GM18870 (cell line): ENCODE data around the gene LRCH2.
"Not testable (repeated sequence)": the region's sequence is repeated elsewhere in the genome, so short reads cannot be mapped to it uniquely, and the experiment has no call there.

Experiments
- ATAC-seq: cut with Tn5 transposase; IDR thresholded peaks from one replicate; pipeline ENCODE4 v1.9.1; 2021; ENCODE audit warnings: moderate library complexity; ENCODE audit not compliant: unreplicated experiment

Gene LRCH2

GRCh38 chrX:115233497-115234455 lies at the start of gene LRCH2:
TSS of gene LRCH2 (minus strand) at chrX:115234096. CDS start at chrX:115234041, 55 bp downstream.
- ATAC-seq = no peak

- ATAC-seq = no peak
Observed at GRCh38 chrX:115269051-115269683, 35.3 kb upstream of the LRCH2 start.

GRCh38 chrX:115268421-115268820 lies 34.5 kb upstream of the LRCH2 start:
- ATAC-seq = peak; percentile 67

GRCh38 chrX:115266300-115266699 lies 32.4 kb upstream of the LRCH2 start:
- ATAC-seq = no peak

GRCh38 chrX:115264009-115264408 lies 30.1 kb upstream of the LRCH2 start:
- no peak for ATAC-seq

GRCh38 chrX:115261148-115261547 lies 27.3 kb upstream of the LRCH2 start:
- no peak for ATAC-seq

GRCh38 chrX:115260330-115260729 lies 26.4 kb upstream of the LRCH2 start:
- no peak for ATAC-seq

GRCh38 chrX:115259238-115259875 lies 25.5 kb upstream of the LRCH2 start:
- ATAC-seq = no peak

GRCh38 chrX:115257711-115258110 lies 23.8 kb upstream of the LRCH2 start:
- no peak for ATAC-seq

- ATAC-seq = no peak
Observed at GRCh38 chrX:115255003-115255402, 21.1 kb upstream of the LRCH2 start.

- no peak for ATAC-seq
Observed at GRCh38 chrX:115251458-115252233, 17.8 kb upstream of the LRCH2 start.

GRCh38 chrX:115237056-115237455 lies 3.2 kb upstream of the LRCH2 start:
- no peak for ATAC-seq

- ATAC-seq = no peak
Observed at GRCh38 chrX:115236560-115236959, 2.7 kb upstream of the LRCH2 start.

GRCh38 chrX:115234461-115234860 lies 565 bp upstream of the LRCH2 start:
- no peak for ATAC-seq

- ATAC-seq = no peak
Observed at GRCh38 chrX:115232933-115233496, 881 bp downstream of the LRCH2 start.

- ATAC-seq = no peak
Observed at GRCh38 chrX:115229337-115230003, 4.4 kb downstream of the LRCH2 start.

GRCh38 chrX:115226929-115227328 lies 7.0 kb downstream of the LRCH2 start:
- no peak for ATAC-seq

- not testable (repeated sequence) for ATAC-seq
Observed at GRCh38 chrX:115217346-115217745, 16.6 kb downstream of the LRCH2 start.

- ATAC-seq = no peak
Observed at GRCh38 chrX:115214605-115215004, 19.3 kb downstream of the LRCH2 start.

- no peak for ATAC-seq
Observed at GRCh38 chrX:115214151-115214550, 19.7 kb downstream of the LRCH2 start.
